GM12878 (cell line): ENCODE results near the gene PSMB5. TPM values are rescaled to one million over a fixed set of nuclear protein-coding genes. Genes with fewer than 3 reads are reported as not detected.
"Not testable (repeated sequence)": the region's sequence is repeated elsewhere in the genome, so short reads cannot be mapped to it uniquely, and the experiment has no call there.

Experiments
- ATAC-seq: fragments of 200-7000 bp; cut with Tn5 transposase; 3 replicates; pipeline ENCODE4 v1.9.1; 2020; ENCODE audit warnings: mild to moderate bottlenecking, moderate library complexity
- BruUV-seq: library from RNA; stranded (reverse); fragments of 400-500 nt; replicated peaks from 2 replicates; lab custom pipeline; 2021; lab: Mats Ljungman, UMichigan
- CTCF ChIA-PET: fragments of 300-600 bp; sonication (Branson Sonifier 250); formaldehyde crosslinking; extraction: SDS; loops from one replicate; lab custom pipeline; 2021; ENCODE audit warnings: inconsistent platforms; lab: Yijun Ruan, JAX
- POLR2A ChIA-PET: fragments of 350-600 bp; formaldehyde crosslinking; extraction: SDS; loops from one replicate; lab custom pipeline; 2021; ENCODE audit warnings: inconsistent platforms; lab: Charles Lee
- RAD21 ChIA-PET: fragments of 300-600 bp; sonication (Branson Sonifier 250); formaldehyde crosslinking; loops from one replicate; lab custom pipeline; 2023; ENCODE audit warnings: antibody characterized with exemption; ENCODE audit not compliant: unreplicated experiment; lab: Charles Lee
- SMC1A ChIA-PET: fragments of 300-600 bp; sonication (Branson Sonifier 250); formaldehyde crosslinking; loops from one replicate; lab custom pipeline; 2023; ENCODE audit not compliant: unreplicated experiment, uncharacterized antibody; lab: Charles Lee
- DNase-seq: peaks from one replicate; pipeline ENCODE4 v3.0.0-alpha.2; 2011; ENCODE audit warnings: low read depth, low spot score
- FAIRE-seq: peaks from 3 replicates; lab custom pipeline; 2011; peaks lifted over from hg19 to GRCh38; lab: Jason Lieb, UNC
- H2AFZ ChIP-seq: 2 replicates; pipeline ENCODE4 v1.6.0; 2011; ENCODE audit warnings: low read depth, low read length, control low read depth; ENCODE audit not compliant: control insufficient read depth
- H3K27ac ChIP-seq: 2 replicates; pipeline ENCODE4 v1.5.1; 2011; ENCODE audit warnings: control low read depth; ENCODE audit not compliant: control insufficient read depth, insufficient read depth
- H3K27me3 ChIP-seq, 2 experiments: replicated peaks in 1 of 2; 2 replicates each; pipeline versions ENCODE4 v1.6.0 to v1.6.1; 2011; ENCODE audit warnings: low read length in 1 of 2; ENCODE audit not compliant: control insufficient read depth in 2 of 2, insufficient read depth in 2 of 2
- H3K36me3 ChIP-seq, 2 experiments: 2 replicates each; pipeline ENCODE4 v1.5.1; 2011; ENCODE audit warnings: low read length in 1 of 2; ENCODE audit not compliant: control insufficient read depth in 2 of 2, insufficient read depth in 2 of 2
- H3K4me1 ChIP-seq: 2 replicates; pipeline ENCODE4 v1.6.1; 2011; ENCODE audit warnings: mild to moderate bottlenecking, low read length, moderate library complexity, mixed read lengths; ENCODE audit not compliant: control insufficient read depth, insufficient read depth
- H3K4me2 ChIP-seq: 2 replicates; pipeline ENCODE4 v1.6.0; 2011; ENCODE audit warnings: control low read depth; ENCODE audit not compliant: control insufficient read depth, insufficient read depth
- H3K4me3 ChIP-seq: fragments of 200-600 bp; sonication (generic); 2 replicates; pipeline ENCODE4 v1.5.1; 2016
- H3K79me2 ChIP-seq: 2 replicates; pipeline ENCODE4 v1.6.0; 2011; ENCODE audit warnings: low read length; ENCODE audit not compliant: control insufficient read depth, insufficient read depth
- H3K9ac ChIP-seq: 2 replicates; pipeline ENCODE4 v1.8.0; 2011; ENCODE audit warnings: low read length, control low read depth, mixed read lengths; ENCODE audit not compliant: control insufficient read depth, insufficient read depth
- H3K9me3 ChIP-seq: replicated peaks from 3 replicates; pipeline ENCODE4 v1.5.1; 2011; ENCODE audit warnings: mild to moderate bottlenecking, low read length; ENCODE audit not compliant: control insufficient read depth, insufficient read depth
- H4K20me1 ChIP-seq: 2 replicates; pipeline ENCODE4 v1.6.0; 2011; ENCODE audit not compliant: control insufficient read depth, insufficient read depth
- CEBPZ ChIP-seq: fragments of 150-350 bp; IDR thresholded peaks from 2 replicates; pipeline ENCODE4 v1.6.1; 2016; ENCODE audit warnings: low read depth, low read length
- E2F8 ChIP-seq: fragments of 450-650 bp; IDR thresholded peaks from 2 replicates; pipeline ENCODE4 v1.6.1; 2018; ENCODE audit warnings: mild to moderate bottlenecking, low read depth, moderate library complexity; ENCODE audit not compliant: partially characterized antibody
- HDAC2 ChIP-seq: fragments of 200-600 bp; sonication (generic); IDR thresholded peaks from 2 replicates; pipeline ENCODE4 v1.6.1; 2017
- HDAC6 ChIP-seq: fragments of 200-600 bp; sonication (generic); IDR thresholded peaks from one replicate; pipeline ENCODE4 v1.8.0; 2017; ENCODE audit warnings: antibody characterized with exemption; ENCODE audit not compliant: unreplicated experiment
- NR2F1 ChIP-seq: fragments of 450-650 bp; conservative IDR thresholded peaks from 2 replicates; pipeline ENCODE4 v1.6.1; 2017; ENCODE audit warnings: mild to moderate bottlenecking
- PAX8 ChIP-seq: fragments of 450-650 bp; IDR thresholded peaks from 2 replicates; pipeline ENCODE4 v1.6.1; 2017; ENCODE audit warnings: mild to moderate bottlenecking, moderate library complexity
- TBL1XR1 ChIP-seq: IDR thresholded peaks from 2 replicates; pipeline ENCODE4 v1.6.1; 2012; ENCODE audit warnings: low read depth, low read length, improper control_type of control experiment
- WGBS: methylation state at CpG from one replicate; pipeline ENCODE4 v1.1.6; 2016; ENCODE audit warnings: low lambda C conversion rate; ENCODE audit not compliant: insufficient replicate concordance, insufficient coverage; ENCODE audit errors: missing lambda C conversion rate; 5-methylcytosine and 5-hydroxymethylcytosine counted together
- in situ Hi-C: fragments of 300-500 bp; cut with MboI; formaldehyde crosslinking; loops from 9 replicates; pipeline ENCODE4 v1.14.3; 2018; ENCODE audit warnings: mixed read lengths
- intact Hi-C: fragments of 100-400 bp; cut with micrococcal nuclease; formaldehyde crosslinking; loops from one replicate; pipeline ENCODE4 v1.14.2; 2022; ENCODE audit not compliant: unreplicated experiment
- polyA plus RNA-seq, 11 experiments: library from polyadenylated mRNA; depleted of rRNA in 4 of 11; unstranded in 6 of 11; stranded (reverse) in 5 of 11; fragments of >200 nt; fragmentation: Nextera tagmentation in 4 of 11; fragmentation: Illumina TruSeq in 1 of 11; extraction: Ambion mirVana in 4 of 11; extraction: Trizol in 1 of 11; gene quantifications; 1 replicate in 1 of 11; 2 replicates in 10 of 11; pipeline versions ENCODE4 v1.2.1 to v1.2.3, GENCODE V29; 2011 to 2016; ENCODE audit warnings: inconsistent platforms in 2 of 11, missing spikeins in 2 of 11, low read depth in 1 of 11
- total RNA-seq, 4 experiments: library from RNA; depleted of rRNA in 3 of 4; stranded (reverse); fragments of >200 nt in 3 of 4; fragmentation: Illumina TruSeq in 1 of 4; extraction: Trizol in 1 of 4; gene quantifications; 2 replicates each; pipeline versions ENCODE4 v1.2.1 to v1.2.3, GENCODE V29; 2013 to 2021
- TF ChIP-seq, protein P1 (sequence below): fragments of 450-650 bp; IDR thresholded peaks from 2 replicates; pipeline ENCODE4 v1.6.1; 2017; ENCODE audit warnings: mild to moderate bottlenecking

PSMB5 gene
- total and polyA plus RNA-seq, 10 of the 15 experiments (the other 5 are each of a cell fraction or from before 2014, with no cell fraction given), result 84.5 to 802 (median 144) TPM

GRCh38 chr14:23004274-23004673 lies 30.4 kb downstream of the PSMB5 start:
- in situ Hi-C loops, intact Hi-C loops: not testable (repeated sequence)
- CTCF ChIA-PET, result interaction anchor here (0.7 to 25.0 kb wide), 5 partner anchors 9 to 50 kb away, joined by 3 to 853 read pairs (median 6); partner anchors contain the start of gene CDH24

DNA sequence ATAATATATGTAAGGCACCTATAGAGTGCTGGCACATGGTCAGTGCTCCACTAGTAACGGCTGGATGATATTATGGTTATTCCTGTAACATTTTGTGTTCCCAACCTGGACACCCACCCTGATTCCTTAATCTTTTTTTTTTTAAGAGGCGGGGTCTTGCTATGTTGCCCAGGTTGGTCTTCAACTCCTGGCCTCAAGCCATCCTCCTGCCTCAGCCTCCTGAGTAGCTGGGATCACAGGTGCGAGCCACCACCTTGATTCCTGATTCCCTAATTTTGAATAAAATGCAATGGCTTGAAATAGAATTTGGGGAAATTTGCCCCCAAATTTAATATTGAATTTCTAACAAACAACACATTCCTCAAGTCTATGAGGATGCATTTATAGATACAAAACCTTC lies 32.1 kb downstream of the PSMB5 start:
- Histone ChIP-seq H3K27me3 (no peaks in the 10 kb centered on the region), H3K36me3 (no peaks in the 10 kb centered on the region), H3K27ac (no peak overlapping the region), H4K20me1 (no peaks in the 10 kb centered on the region), H3K9ac (no peak overlapping the region), H3K9me3 (no peaks in the 10 kb centered on the region), H3K79me2 (peaks cover 7% of the 10 kb centered on the region), H2AFZ (no peak overlapping the region), H3K4me2 (no peak overlapping the region), H3K4me1 (peaks cover 8% of the 10 kb centered on the region), H3K4me3 (no peak overlapping the region)
- no TSS peak for BruUV-seq
- no peak for FAIRE-seq
- ATAC-seq, result no peak
- RAD21 ChIA-PET, result interaction anchor here (0.7 kb wide), 1 partner anchor 24 kb away, joined by 3 read pairs; no protein-coding TSS in a partner anchor
- intact Hi-C loops (no loop called here), in situ Hi-C loops (no loop called here)
- DNase-seq, result no peak
- CTCF ChIA-PET, result interaction anchor here (1.0 to 25.0 kb wide), 4 partner anchors 14 to 52 kb away, joined by 6 to 853 read pairs (median 14); partner anchors contain the start of gene CDH24
- SMC1A ChIA-PET, result interaction anchor here (1.0 to 2.8 kb wide), 2 partner anchors 16 to 66 kb away, joined by 3 to 10 read pairs; no protein-coding TSS in a partner anchor
- POLR2A ChIA-PET, result interaction anchor here (0.6 kb wide), 1 partner anchor 74 kb away, joined by 3 read pairs; the partner anchor contains the start of gene PRMT5
- WGBS, result 100% methylated on average over 3 of the region's 3 CpGs
- TF ChIP-seq HDAC2 (no peak), NR2F1 (no peak), TBL1XR1 (no peak), HDAC6 (no peak), PAX8 (no peak), E2F8 (no peak), CEBPZ (no peak)
- TF ChIP-seq, protein P1, sequence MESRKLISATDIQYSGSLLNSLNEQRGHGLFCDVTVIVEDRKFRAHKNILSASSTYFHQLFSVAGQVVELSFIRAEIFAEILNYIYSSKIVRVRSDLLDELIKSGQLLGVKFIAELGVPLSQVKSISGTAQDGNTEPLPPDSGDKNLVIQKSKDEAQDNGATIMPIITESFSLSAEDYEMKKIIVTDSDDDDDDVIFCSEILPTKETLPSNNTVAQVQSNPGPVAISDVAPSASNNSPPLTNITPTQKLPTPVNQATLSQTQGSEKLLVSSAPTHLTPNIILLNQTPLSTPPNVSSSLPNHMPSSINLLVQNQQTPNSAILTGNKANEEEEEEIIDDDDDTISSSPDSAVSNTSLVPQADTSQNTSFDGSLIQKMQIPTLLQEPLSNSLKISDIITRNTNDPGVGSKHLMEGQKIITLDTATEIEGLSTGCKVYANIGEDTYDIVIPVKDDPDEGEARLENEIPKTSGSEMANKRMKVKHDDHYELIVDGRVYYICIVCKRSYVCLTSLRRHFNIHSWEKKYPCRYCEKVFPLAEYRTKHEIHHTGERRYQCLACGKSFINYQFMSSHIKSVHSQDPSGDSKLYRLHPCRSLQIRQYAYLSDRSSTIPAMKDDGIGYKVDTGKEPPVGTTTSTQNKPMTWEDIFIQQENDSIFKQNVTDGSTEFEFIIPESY, result no peak

More at GRCh38 chr14:23004274-23004673, 30.4 kb downstream of the PSMB5 start:
- ATAC-seq, H3K27me3 ChIP-seq, POLR2A ChIA-PET, H3K9ac ChIP-seq, DNase-seq, H4K20me1 ChIP-seq, H3K4me2 ChIP-seq, H2AFZ ChIP-seq, H3K4me3 ChIP-seq, BruUV-seq, H3K79me2 ChIP-seq, H3K36me3 ChIP-seq, FAIRE-seq, RAD21 ChIA-PET, H3K27ac ChIP-seq, H3K9me3 ChIP-seq: not testable (repeated sequence)
- 98% methylated on average over 4 of the region's 4 CpGs for WGBS
- H3K4me1 ChIP-seq, result peaks cover 21% of the 10 kb centered on the region
- SMC1A ChIA-PET, result interaction anchor here (1.8 kb wide), 1 partner anchor 10 kb away, joined by 10 read pairs; no protein-coding TSS in a partner anchor
